ENCODE data around the gene PSG3.
"Not testable (repeated sequence)": the region's sequence is repeated elsewhere in the genome, so short reads cannot be mapped to it uniquely, and the experiment has no call there.

PSG3 gene

DNA sequence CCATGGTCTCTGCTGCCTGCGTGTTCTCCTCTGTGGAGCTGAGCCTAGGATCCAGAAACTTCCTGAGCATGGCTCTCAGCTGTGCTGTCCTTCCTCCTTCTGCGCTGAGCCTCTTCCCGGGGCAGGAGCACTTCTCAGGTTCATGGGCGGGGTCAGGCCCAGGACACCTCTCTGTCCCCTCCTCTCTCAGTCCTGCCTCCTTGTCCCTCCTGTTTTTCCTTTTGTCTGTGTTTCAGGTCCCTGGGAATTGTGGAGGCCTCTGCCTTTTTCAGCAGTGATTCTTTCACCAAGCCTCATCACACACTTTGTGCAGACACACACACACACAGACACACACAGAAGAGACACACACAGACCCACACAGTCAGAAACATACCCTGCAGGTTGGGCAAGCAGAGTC is at the start of gene PSG3:
PSG3 (minus strand) TSS at position 101 of the 400 bp plus-strand sequence; CDS start at position 4, 97 bp downstream.
- not testable (repeated sequence) for DNase-seq (ENCODE audit: low spot score)

DNA sequence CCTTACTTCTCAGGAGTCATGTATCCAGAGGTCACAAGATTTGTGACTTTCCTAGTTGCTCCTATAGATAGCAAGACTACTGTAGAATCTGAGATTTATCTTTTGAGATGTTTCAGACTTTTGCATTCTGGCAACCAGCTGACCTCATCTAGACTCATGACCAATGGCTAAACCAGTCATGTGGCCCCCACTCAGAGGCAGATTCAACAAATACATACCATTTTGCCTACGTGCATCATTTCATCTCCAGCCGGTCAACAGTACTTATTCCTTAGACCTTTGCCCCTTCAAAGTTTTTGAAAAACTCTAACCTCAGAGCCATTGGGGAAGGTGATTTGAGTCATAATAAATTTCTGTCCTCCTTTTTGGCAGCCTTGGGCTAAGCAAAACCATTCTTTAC is 48.5 kb upstream of the PSG3 start:
- not testable (repeated sequence) for DNase-seq (ENCODE audit: low spot score)

DNA sequence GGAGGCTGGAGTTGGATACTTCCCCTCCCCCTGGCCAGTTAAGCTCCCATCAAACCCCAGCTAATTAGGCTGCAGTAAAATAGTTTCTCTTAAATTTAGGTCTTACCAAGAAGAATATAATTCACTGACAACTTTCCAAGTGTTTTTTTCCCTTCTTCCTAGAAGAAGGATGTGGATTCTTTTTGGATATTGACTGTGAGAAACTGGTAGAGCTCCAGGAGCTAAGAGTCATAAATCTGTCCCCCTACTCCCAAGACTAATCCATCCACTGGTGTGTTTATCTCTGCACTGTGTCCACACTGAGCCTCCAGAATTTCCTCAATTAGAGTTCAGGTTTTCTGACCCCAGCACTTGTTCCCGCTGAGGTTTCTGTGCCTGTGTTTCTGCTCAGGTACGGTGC is 47.5 kb upstream of the PSG3 start:
- DNase-seq (ENCODE audit: low spot score): not testable (repeated sequence)

DNA sequence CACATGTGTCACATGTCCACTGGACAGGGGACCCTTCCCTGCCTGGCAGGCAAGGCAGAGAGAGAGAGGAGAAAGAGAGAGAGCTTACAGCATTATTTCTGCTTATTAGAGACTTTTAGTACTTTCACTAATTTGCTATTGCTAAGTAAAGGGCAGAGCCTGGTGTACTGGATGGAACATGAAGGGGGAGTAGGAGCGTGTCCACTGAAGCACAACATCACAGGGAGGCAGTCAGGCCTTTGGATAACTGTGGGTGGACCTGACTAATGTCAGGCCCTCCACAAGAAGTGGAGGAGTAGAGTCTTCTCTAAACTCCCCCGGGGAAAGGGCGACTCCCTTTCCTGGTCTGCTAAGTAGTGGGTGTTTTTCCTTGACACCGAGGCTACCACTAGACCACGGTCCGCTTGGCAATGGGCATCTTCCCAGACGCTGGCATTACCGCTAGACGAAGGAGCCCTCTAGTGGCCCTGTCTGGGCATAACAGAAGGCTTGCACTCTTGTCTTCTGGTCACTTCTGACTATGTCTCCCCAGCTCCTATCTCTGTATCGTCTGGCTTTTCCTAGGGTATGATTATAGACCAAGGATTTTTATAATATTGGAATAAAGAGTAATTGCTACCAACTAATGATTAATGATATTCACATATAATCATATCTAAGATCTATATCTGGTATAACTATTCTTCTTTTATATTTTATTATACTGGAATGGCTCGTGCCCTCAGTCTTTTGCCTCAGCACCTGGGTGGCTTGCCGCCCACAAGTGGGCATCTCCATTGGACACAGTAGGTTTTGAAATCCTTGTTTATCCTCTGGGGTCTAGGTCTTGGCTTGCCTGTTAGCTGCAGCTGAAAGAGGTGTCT is 36.7 kb upstream of the PSG3 start:
- peak; percentile 21 for DNase-seq (ENCODE audit: low spot score)

DNA sequence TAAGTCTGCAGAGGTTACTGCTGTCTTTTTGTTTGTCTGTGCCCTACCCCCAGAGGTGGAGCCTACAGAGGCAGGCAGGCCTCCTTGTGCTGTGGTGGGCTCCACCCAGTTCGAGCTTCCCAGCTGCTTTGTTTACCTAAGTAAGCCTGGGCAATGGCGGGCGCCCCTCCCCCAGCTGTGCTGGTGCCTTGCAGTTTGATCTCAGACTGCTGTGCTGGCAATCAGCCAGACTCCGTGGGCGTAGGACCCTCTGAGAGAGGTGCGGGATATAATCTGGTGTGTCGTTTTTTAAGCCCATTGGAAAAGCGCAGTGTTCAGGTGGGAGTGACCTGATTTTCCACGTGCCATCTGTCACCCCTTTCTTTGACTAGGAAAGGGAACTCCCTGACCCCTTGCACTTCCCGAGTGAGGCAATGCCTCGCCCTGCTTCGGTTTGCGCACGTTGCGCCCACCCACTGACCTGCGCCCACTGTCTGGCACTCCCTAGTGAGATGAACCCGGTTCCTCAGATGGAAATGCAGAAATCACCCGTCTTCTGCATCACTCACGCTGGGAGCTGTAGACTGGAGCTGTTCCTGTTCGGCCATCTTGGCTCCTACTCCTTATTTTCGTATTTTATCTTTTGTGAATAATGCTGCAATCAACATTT is 34.4 kb upstream of the PSG3 start:
- not testable (repeated sequence) for DNase-seq (ENCODE audit: low spot score)

DNA sequence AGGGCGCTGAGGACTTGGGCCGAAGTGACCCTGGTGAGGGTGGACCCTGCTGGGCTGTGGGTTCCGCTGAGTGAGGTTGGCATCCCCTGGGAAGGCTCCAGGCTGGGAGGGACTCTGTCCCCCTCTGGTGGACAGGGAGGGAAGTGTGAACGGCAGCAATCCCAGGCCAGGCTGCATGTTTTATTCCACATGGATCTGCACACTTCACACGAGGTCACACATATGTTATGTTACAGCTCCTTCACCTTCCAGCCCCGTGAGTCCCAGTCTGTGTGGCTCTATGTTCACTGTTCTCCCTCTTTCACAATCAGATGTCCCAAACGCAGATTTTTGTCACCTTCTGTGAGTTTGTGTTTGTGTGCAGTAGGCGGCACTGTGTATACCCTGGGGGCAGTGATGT is 27.0 kb upstream of the PSG3 start:
- DNase-seq (ENCODE audit: low spot score): not testable (repeated sequence)

DNA sequence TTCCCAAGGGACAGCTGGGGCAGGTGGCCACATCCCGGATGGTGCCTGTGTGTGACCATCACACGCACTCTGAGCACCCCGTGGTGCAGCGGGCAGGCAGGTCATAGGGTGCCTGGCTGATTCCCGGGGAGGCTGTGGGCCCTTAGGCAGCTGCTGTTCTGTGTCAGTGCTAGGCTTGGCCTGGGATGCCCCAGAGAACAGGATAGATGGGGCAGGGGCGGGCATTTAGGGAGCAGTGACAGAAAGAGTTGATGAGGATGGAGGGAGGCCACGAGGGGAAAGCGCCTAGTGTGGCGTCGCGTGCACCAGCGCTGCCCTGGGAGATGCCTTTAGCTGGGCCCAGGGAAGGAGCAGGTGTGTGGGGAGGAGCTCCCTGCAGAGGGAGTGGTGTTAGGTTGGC is 26.6 kb upstream of the PSG3 start:
- DNase-seq (ENCODE audit: low spot score): not testable (repeated sequence)

DNA sequence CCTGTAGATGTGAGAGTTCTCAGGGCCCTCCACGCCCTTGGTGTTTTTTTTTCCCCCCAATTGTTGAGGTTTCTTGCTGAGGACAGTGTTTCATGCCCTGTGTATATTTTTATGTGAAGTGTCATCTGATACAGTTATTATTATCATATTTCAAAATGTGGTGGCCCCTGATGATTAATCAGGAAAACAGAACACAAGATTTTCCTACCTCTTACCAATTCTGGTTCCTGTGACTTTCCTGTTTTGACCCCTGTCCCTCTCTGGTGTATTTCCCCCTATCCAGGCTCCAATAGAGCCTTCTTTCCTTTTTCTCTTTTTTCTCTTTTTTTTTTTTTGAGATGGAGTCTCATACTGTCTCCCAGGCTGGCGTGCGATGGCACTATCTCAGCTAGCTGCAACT is 24.6 kb upstream of the PSG3 start:
- no peak for DNase-seq (ENCODE audit: low spot score)

DNA sequence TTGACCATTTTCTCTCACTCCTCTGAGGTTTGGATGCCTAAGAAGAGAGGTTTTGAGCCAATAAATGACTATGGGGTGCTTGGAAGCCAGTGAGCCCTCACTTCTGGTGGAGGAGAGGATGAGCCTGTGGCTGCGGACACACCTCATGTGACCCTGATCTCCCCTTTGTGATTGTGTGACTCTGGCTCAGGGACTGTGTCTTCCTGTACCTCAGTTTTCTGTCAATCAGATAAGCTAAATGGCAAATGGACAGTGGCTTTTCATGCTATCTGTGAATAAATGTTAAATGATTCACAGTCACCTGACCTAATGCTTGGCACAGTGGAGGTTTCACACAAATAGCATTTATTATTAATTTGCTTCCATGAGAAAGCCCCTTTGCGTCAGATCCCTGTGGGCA is 22.5 kb upstream of the PSG3 start:
- no peak for DNase-seq (ENCODE audit: low spot score)

DNA sequence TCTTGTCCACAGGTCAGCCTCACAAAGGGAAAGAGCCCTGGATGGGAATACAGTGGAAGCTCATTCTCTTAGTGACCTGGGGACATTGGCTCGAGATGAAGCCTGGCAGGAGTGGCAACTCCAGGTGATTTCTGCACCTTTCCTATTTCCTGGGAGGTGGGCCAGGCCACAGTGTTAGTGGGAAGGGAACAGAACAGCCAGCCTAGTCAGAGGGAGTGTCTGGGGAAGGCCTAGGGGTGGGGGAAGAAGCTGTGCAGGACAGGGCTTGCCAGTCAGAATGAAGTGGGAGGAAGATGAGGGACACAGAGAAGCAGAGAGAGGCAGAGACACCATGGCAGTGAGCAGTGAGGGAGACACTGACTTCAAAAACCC is 21.6 kb upstream of the PSG3 start:
- DNase-seq (ENCODE audit: low spot score): not testable (repeated sequence)

DNA sequence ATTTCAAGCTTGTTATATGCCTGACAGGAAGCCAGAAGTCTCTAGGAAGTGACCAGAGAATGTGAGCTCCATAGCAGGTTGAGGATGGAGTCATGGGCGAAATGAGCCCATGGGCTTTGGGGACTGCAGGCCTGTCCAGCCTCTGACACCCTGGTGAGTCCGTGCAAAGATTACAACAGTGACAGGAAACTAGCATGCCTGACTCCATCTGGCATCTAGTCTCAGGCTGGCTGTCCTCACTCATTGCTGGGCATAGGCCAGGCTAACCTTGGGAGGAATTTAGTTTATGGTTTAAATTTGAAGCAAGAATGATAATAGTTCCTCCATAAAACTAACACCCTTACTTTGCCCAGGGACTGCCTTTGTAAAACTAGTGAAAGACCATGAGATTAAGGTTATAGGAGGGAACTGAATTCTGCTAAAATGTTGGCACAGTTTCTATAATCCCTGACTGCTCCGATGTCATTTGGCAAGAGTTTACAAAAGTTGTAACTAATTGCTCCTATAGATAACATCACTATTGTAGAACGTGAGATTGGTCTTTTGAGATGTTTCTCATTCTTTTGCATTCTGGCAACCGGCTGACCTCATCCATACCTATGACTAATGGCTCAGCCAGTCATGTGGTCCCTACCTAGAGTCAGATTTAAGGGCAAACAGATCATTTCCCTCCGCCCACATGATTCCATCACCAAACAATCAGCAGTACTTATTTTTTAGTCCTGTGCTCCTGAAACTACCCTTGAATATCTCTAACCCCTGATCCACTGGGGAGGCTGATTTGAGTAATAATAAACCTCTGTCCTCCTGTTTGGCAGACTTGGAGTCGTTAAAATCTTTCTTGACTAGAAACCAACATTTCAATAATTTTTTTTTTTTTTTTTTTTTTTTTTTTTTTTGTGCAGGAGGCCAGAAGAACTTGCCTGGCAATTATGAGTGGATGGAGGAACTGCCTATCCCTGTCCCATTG is 21.0 kb upstream of the PSG3 start:
- DNase-seq (ENCODE audit: low spot score): not testable (repeated sequence)

DNA sequence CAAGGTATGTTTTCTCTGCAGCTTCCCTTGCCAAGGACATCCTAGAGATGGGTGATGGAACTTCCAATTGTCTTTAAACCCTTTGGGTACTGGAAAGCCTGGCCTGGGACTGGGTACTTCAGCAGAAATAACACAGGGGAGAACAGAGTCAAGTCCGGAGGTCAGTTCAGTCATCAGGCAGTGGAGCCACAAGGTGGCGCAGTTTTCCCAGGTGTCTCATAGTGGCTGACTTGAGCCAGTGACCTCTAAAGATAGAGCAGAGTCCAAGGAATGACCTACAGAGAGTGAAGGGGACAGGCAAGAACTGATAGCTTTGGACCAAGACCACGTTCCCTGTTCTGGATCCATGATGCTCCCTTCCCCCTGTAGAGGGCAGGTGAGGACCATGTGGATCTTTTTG is 18.4 kb upstream of the PSG3 start:
- DNase-seq (ENCODE audit: low spot score): not testable (repeated sequence)

DNA sequence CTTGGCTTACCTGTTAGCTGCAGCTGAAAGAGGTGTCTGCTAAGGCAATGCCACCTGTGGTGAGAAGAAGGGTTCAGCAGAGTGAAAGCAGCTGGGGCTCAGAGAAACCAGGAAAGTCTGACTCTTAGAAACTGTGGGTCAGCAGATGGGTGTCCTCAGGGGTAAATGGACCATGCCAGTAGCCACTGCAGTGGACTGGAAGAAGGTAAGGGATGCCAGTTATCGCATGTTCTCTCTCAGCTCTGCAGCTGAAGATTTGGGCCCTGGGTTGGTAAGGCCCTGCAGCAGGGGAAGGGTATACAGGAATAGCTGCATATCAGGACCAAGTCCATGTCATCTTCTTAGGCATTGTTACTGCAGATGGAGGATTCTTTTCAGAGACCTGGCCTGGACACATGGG is 12.0 kb upstream of the PSG3 start:
- DNase-seq (ENCODE audit: low spot score): not testable (repeated sequence)

DNA sequence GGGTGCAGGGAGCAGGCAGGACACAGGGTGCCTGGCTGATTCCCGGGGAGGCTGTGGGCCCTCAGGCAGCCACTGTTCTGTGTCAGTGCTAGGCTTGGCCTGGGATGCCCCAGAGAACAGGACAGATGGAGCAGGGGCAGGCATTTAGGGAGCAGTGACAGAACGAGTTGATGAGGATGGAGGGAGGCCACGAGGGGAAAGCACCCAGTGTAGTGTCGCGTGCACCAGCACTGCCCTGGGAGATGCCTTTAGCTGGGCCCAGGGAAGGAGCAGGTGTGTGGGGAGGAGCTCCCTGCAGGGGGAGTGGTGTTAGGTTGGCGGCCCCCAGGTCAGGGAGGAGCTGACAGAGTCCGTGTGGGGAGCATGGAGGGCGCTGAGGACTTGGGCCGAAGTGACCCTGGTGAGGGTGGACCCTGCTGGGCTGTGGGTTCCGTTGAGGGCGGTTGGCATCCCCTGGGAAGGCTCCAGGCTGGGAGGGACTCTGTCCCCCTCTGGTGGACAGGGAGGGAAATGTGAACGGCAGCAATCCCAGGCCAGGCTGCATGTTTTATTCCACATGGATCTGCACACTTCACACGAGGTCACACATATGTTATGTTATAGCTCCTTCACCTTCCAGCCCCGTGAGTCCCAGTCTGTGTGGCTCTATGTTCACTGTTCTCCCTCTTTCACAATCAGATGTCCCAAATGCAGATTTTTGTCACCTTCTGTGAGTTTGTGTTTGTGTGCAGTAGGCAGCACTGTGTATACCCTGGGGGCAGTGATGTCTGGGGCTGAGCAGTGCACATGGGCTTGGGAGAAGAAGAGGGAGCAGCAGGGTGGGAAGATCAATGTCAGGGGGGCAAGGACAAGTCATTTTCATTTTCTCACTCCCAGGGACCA is 1.7 kb upstream of the PSG3 start:
- DNase-seq (ENCODE audit: low spot score): not testable (repeated sequence)

DNA sequence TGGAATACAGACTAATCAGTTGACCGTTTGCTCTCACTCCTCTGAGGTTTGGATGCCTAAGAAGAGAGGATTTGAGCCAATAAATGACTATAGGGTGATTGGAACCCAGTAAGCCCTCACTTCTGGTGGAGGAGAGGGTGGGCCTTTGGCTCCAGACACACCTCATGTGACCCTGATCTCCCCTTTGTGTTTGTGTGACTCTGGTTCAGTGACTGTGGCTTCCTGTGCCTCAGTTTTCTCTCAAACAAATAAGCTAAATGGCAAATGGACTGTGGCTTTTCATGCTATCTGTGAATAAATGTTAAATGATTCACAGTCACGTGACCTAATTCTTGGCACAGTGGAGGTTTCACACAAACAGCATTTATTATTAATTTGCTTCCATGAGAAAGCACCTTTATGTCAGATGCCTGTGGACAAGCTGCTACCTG is 2.7 kb downstream of the PSG3 start:
- DNase-seq (ENCODE audit: low spot score): not testable (repeated sequence)

DNA sequence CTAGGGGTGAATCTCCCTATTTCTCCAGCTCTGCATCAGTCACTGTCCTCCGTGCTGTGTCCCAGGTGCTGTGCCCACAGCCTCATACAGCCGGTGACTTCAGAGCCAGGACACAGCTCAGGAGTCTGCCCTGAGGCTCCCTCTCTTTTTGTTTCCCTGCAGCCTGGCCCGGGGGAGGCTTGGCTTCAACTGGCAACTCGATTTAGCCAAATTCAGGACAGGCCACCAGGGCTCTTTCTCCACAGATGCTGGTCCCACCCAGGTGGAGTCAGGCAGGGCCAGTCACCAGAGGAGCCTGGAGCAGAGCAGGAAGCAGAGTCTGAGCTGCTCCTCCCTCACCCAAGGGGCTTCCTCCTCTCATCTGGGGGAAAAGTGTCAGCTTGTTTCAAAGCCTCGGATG is 11.9 kb downstream of the PSG3 start:
- not testable (repeated sequence) for DNase-seq (ENCODE audit: low spot score)

DNA sequence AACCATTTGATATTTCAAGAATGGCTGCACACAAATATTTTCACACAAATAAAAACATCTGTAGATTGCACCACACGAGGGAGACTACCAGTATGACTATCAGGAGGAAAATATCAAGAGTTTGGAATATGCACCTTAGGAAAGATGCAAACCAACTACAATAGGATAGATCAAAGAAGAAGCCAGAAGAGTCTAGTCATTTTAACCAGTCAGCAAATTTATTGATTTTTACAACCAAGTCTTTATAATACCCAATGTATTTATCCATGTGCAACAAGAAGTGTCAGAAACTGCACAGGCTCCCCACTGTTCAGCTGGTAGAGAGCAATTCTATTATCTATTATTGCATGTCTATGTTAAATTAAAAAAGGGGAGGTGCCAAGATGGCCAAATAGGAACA is 26.3 kb downstream of the PSG3 start:
- DNase-seq (ENCODE audit: low spot score): not testable (repeated sequence)

DNA sequence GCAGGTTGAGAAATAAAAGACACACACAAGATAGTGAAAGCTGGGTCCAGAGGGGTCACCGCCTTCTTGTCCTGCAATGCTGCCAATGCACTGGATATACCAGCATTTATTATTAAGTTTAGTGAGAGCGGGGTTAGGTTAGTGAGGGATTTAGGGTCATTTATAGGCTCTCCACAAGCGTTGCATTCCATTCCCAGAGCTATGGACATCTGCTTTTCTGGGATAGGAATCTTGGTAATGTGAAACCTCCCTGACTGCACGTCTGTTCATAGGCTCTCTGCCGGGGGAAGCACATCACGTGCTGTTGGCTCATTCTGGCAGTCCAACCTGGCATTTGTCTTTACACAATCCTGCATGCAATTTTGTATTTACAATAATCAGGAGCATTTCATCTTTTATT is 27.5 kb downstream of the PSG3 start:
- not testable (repeated sequence) for DNase-seq (ENCODE audit: low spot score)

DNA sequence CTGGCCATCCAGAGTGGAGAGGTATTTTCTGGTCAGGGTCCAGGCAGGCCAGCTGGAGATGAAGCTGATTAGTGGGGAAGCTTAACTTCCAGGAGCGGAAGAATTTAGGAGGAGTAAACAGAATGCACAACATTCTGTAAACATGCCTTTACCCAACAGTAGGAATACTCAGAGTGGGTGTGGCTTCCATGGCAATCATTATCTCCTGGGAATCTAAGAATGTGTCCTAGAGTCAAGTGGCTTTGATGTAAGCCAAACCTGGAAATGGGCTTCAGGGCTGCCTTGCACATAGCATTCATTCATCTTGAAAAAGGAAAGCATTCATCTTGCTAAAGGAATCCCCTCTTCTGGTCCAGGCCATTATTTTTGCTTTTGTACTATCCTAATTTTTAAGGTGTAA is 29.3 kb downstream of the PSG3 start:
- DNase-seq (ENCODE audit: low spot score): not testable (repeated sequence)

DNA sequence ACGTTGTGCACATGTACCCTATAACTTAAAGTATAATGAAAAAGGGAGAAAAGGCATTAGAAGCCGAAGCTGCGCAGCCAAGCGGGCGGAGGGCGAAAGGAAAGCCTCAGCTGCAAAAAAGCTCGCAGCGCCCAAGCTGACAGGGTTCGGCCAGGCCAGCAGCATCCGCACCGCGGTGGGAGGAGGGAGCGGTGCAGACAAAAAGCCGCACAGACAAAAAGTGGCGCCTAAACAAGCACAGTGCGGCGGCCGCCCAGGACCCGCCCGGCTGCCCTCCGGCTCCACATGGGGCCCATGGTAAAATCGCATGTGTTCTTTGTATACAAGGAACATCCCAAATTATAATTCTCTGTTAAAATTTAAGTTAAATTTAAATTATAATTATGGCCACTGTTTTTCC is 42.4 kb downstream of the PSG3 start:
- no peak for DNase-seq (ENCODE audit: low spot score)

DNA sequence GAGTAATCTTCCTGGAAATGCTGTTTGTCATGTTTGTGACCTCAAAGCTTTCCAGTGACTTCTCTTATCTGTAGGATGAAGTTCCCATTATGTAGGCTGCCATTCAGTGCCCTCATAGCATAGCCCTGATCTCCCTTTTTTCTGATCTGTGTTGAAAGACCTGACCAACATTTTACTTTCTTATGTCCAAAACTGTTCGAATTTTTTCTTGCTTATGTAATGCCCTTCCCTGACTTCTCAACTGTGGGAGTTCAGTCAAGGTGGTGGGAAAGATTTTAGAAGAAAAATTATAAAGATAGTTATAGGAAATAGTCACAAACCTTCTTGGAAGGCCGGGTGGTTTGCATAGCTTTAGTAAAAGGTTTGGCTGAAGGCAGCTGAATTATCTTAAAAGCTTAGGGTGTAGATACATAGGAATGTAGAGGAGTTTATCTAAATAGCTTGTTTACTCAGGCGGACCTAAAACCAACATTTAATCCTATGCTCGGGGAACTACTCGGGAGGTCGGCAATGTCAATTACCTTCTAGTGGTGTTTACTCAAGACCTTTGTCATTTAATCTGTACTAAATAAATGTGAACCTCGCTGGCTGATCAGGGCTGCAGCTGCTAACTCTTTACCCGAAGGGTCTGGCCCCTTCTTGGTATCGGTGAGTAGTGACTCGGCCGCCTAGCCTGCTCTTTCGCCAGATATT is 44.3 kb downstream of the PSG3 start:
- no peak for DNase-seq (ENCODE audit: low spot score)
